Esophagus (tissue), 2 donors: ENCODE measurements around the gene CTNNA2. TPM values are rescaled to one million over a fixed set of nuclear protein-coding genes. Genes with fewer than 3 reads are reported as not detected.

Experiments
- H3K27ac ChIP-seq, 2 donors: one replicate each; pipeline ENCODE4 v1.5.1; 2013; ENCODE audit warnings: low read depth in 2 of 2, mild to moderate bottlenecking in 2 of 2, inconsistent platforms in 1 of 2, low read length in 1 of 2, moderate library complexity in 1 of 2
- H3K27me3 ChIP-seq, 2 donors: one replicate each; pipeline ENCODE4 v1.6.1; 2013; ENCODE audit warnings: low read length in 2 of 2, control low read depth in 1 of 2, mild to moderate bottlenecking in 1 of 2; ENCODE audit not compliant: insufficient read depth in 2 of 2, control insufficient read depth in 1 of 2
- H3K36me3 ChIP-seq, 2 donors: one replicate each; pipeline ENCODE4 v1.6.1; 2013; ENCODE audit warnings: low read length in 1 of 2; ENCODE audit not compliant: control insufficient read depth in 2 of 2, insufficient read depth in 2 of 2
- H3K4me1 ChIP-seq, 2 donors: one replicate each; pipeline ENCODE4 v1.6.1; 2013; ENCODE audit warnings: low read length in 1 of 2; ENCODE audit not compliant: control insufficient read depth in 2 of 2, insufficient read depth in 2 of 2
- H3K4me3 ChIP-seq, 2 donors: one replicate each; pipeline ENCODE4 v1.5.1; 2013; ENCODE audit warnings: low read length in 2 of 2, mild to moderate bottlenecking in 2 of 2, low read depth in 1 of 2, moderate library complexity in 1 of 2
- H3K9me3 ChIP-seq, 2 donors: one replicate each; pipeline ENCODE4 v1.6.1; 2013; ENCODE audit warnings: mild to moderate bottlenecking in 2 of 2, low read depth in 1 of 2, low read length in 1 of 2, moderate library complexity in 1 of 2; ENCODE audit not compliant: control insufficient read depth in 2 of 2, insufficient read depth in 1 of 2
- WGBS, 2 donors: extraction: QIAGEN DNeasy Blood & Tissue Kit; methylation state at CpG; one replicate each; pipeline ENCODE4 v1.1.7; 2013; 5-methylcytosine and 5-hydroxymethylcytosine counted together
- polyA plus RNA-seq, 2 donors: library from polyadenylated mRNA; stranded (reverse); fragments of 200-250 nt; gene quantifications; one replicate each; pipeline ENCODE4 v1.2.3, GENCODE V29; 2013
- donor health status: healthy with polysubstance abuse.
- donor health status: Bipolar disorder and iron deficiency.

Gene CTNNA2
- polyA plus RNA-seq, 2 donors, result 0.02 TPM; not detected in 1

DNA sequence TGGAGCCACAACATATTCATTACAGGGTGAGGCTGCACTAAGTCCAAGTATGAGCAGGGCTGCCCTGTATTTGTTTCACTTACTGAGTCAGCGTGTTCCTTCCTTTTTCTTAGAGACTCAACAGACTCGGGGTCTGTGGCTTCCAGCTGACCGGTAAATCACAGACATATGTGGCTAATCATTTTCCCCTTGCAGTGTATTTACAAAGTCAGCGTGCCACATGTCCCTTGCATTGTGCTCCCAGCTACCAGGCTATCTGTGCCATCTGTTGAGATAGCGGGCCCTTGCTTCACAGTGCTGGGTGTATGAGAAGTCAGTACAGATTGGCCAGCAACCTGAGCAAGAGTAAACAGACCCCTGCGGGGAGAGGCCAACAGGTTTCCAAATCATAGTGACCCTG lies 537.4 kb downstream of the CTNNA2 start:
- peaks cover 0 to 8% of the 10 kb centered on the region in 2 donors for H3K9me3 ChIP-seq
- no peaks in the 10 kb centered on the region for H3K36me3 ChIP-seq
- H3K27ac ChIP-seq, result no peak overlapping the region
- no peak overlapping the region for H3K4me3 ChIP-seq
- WGBS, 2 donors, result 37 to 44% methylated on average over 6 of the region's 6 CpGs
- H3K4me1 ChIP-seq, result no peaks in the 10 kb centered on the region
- peaks cover 0 to 2% of the 10 kb centered on the region in 2 donors for H3K27me3 ChIP-seq

GRCh38 chr2:80053522-80054345 lies 540.9 kb downstream of the CTNNA2 start:
- H3K27me3 ChIP-seq, result no peaks in the 10 kb centered on the region
- H3K4me1 ChIP-seq, result no peaks in the 10 kb centered on the region
- WGBS, 2 donors, result 38 to 42% methylated on average over 8 of the region's 8 CpGs
- H3K4me3 ChIP-seq, result no peak overlapping the region
- H3K9me3 ChIP-seq, result peaks cover 0 to 10% of the 10 kb centered on the region in 2 donors
- H3K27ac ChIP-seq, result no peak overlapping the region
- no peaks in the 10 kb centered on the region for H3K36me3 ChIP-seq

DNA sequence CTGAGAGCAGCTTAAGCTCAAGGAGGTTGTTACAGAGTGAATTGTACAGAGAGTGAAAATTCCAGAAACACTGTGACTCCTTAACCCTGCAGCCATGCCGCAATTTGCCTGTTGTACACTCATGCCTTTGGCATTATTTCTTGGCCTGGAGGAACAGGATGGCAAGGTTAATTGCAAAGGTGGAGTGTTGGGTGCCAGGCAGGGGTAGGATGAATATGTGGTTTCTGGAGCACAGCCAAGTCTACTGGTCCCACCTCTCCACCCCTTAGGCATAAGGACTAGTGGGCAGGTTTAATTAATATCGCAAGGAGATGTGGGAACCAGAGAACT lies 541.5 kb downstream of the CTNNA2 start:
- Histone ChIP-seq H3K9me3 (peaks cover 0 to 10% of the 10 kb centered on the region in 2 donors), H3K4me3 (no peak overlapping the region), H3K27me3 (no peaks in the 10 kb centered on the region), H3K27ac (no peak overlapping the region), H3K4me1 (no peaks in the 10 kb centered on the region), H3K36me3 (no peaks in the 10 kb centered on the region)
- WGBS, 2 donors, result 49 to 71% methylated on average over 2 of the region's 2 CpGs

DNA sequence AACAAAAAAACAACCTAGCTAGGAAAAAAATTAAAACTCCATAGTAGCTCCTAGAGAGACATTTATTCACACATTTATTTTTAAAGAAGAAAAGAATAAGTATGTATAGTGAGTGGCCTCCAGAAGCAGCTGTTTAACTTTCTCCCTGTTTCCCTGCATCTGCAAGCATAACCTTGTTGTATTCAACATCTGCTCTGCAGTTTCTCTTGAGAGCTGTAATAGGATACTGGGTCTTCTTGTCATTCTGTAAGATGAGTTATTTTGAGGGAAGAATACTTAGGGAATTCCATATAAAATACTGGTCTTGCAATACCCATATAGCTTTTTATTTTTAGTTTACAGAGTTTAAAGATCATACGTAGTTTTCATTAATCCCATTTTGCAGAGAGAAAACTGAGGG lies 545.1 kb downstream of the CTNNA2 start:
- 88 to 92% methylated on average over 1 of the region's 1 CpG for WGBS, 2 donors
- Histone ChIP-seq H3K36me3 (no peaks in the 10 kb centered on the region), H3K9me3 (peaks cover 3 to 9% of the 10 kb centered on the region in 2 donors), H3K27ac (no peak overlapping the region), H3K27me3 (no peaks in the 10 kb centered on the region), H3K4me3 (no peak overlapping the region), H3K4me1 (no peaks in the 10 kb centered on the region)

- H3K4me3 ChIP-seq, result no peak overlapping the region
- peaks cover 3 to 9% of the 10 kb centered on the region in 2 donors for H3K9me3 ChIP-seq
- no peaks in the 10 kb centered on the region for H3K27me3 ChIP-seq
- WGBS, 2 donors, result 86 to 89% methylated on average over 4 of the region's 4 CpGs
- H3K36me3 ChIP-seq, result no peaks in the 10 kb centered on the region
- H3K27ac ChIP-seq, result no peak overlapping the region
- H3K4me1 ChIP-seq, result no peaks in the 10 kb centered on the region
These were observed 545.7 kb downstream of the CTNNA2 start for GRCh38 chr2:80058562-80058961.

GRCh38 chr2:80059447-80059846 lies 546.6 kb downstream of the CTNNA2 start:
- 67 to 73% methylated on average over 5 of the region's 5 CpGs for WGBS, 2 donors
- Histone ChIP-seq H3K4me1 (no peaks in the 10 kb centered on the region), H3K36me3 (no peaks in the 10 kb centered on the region), H3K27ac (no peak overlapping the region), H3K27me3 (no peaks in the 10 kb centered on the region), H3K4me3 (no peak overlapping the region), H3K9me3 (peaks cover 3 to 7% of the 10 kb centered on the region in 2 donors)

DNA sequence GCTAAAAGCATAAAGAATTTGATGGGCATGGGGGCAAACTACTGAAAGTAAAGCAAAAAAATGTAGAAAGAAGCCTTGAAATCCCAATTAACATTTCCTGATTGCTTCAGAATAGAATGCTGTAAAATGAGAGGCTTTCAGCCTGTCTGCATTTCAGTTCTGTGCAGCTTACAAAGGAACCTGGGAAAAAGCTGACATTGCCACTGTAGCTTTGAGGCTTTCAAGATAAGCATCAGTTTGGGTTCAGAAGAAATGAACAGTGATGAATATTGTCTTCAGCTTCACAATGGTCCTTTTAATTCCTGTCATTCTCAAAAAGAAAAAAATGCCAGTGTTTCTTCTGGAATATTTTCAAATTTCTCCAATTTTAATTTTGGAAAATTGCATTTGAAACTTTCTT lies 549.0 kb downstream of the CTNNA2 start:
- Histone ChIP-seq H3K36me3 (no peaks in the 10 kb centered on the region), H3K4me1 (no peaks in the 10 kb centered on the region), H3K9me3 (peaks cover 3 to 5% of the 10 kb centered on the region in 2 donors), H3K27me3 (no peaks in the 10 kb centered on the region), H3K27ac (no peak overlapping the region), H3K4me3 (no peak overlapping the region)

GRCh38 chr2:80062298-80062697 lies 549.4 kb downstream of the CTNNA2 start:
- Histone ChIP-seq H3K9me3 (peaks cover 3 to 4% of the 10 kb centered on the region in 2 donors), H3K27me3 (no peaks in the 10 kb centered on the region), H3K4me1 (no peaks in the 10 kb centered on the region), H3K27ac (no peak overlapping the region), H3K4me3 (no peak overlapping the region), H3K36me3 (no peaks in the 10 kb centered on the region)

DNA sequence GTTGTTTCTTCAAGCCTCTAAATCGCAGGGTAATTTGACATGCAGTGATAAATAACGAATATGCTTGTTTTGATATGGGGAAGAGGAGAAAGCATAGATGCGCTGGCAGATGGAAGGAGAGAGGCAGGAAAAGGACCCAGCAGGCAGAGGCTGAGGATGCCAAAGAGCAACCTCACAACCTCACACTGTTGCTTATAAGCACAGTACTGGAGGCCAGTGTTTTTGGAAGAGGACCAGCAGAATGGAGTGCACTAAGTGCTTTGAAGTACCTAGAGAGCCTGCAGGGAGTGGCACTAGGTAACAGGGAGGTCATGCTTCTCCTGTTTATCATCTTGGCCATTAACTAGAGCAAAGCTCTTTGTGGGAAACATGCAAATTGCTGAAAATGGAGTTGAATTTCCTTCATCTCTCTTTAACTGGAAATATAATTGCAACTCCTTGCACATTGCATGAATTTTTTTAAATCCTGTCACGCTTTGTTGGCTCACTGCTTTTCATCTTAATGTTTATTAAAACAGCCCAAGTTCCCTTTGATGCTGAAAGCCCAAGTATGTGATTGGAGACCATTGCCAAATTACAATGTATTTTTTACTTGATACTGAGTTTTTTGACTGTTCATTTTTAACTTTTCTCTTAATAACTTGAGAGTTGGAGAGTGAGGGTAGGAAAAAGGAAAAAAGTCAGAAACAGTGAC lies 555.3 kb downstream of the CTNNA2 start:
- no peaks in the 10 kb centered on the region for H3K27me3 ChIP-seq
- H3K27ac ChIP-seq, result no peak overlapping the region
- H3K4me3 ChIP-seq, result no peak overlapping the region
- H3K36me3 ChIP-seq, result no peaks in the 10 kb centered on the region
- no peaks in the 10 kb centered on the region for H3K4me1 ChIP-seq
- H3K9me3 ChIP-seq, result no peaks in the 10 kb centered on the region
- WGBS, 2 donors, result 70% methylated on average over 4 of the region's 4 CpGs

GRCh38 chr2:80070587-80070986 lies 557.7 kb downstream of the CTNNA2 start:
- Histone ChIP-seq H3K36me3 (no peaks in the 10 kb centered on the region), H3K27ac (no peak overlapping the region), H3K4me1 (no peaks in the 10 kb centered on the region), H3K4me3 (no peak overlapping the region), H3K27me3 (no peaks in the 10 kb centered on the region), H3K9me3 (no peaks in the 10 kb centered on the region)
- WGBS, 2 donors, result 73 to 83% methylated on average over 4 of the region's 4 CpGs
